CD4-positive, CD25-positive, alpha-beta regulatory T cell (primary cell): ENCODE measurements around the gene MUC5AC. TPM values are rescaled to one million over a fixed set of nuclear protein-coding genes. Genes with fewer than 3 reads are reported as not detected.

Experiments used
- ATAC-seq, 2 donors: fragments of 150-1000 bp; cut with Tn5 transposase; one replicate each; pipeline ENCODE4 v1.10.0; 2021; ENCODE audit warnings: low read depth in 2 of 2, moderate number of reproducible peaks in 2 of 2, moderate library complexity in 1 of 2
- DNase-seq, 3 donors: peaks; one replicate each; pipeline versions ENCODE4 v3.0.0 to v3.0.0-alpha.2; 2012 to 2022; ENCODE audit warnings: mixed read lengths in 1 of 3
- H3K27ac ChIP-seq: one replicate; pipeline ENCODE4 v1.7.0; 2013; ENCODE audit warnings: mild to moderate bottlenecking, low read length; ENCODE audit not compliant: insufficient read depth, poor library complexity, severe bottlenecking
- H3K27me3 ChIP-seq: one replicate; pipeline ENCODE4 v1.7.0; 2013; ENCODE audit warnings: low read length; ENCODE audit not compliant: control insufficient read depth, insufficient read depth
- H3K36me3 ChIP-seq: one replicate; pipeline ENCODE4 v1.7.0; 2013; ENCODE audit warnings: mild to moderate bottlenecking, low read length, moderate library complexity; ENCODE audit not compliant: control insufficient read depth, insufficient read depth
- H3K4me1 ChIP-seq: 2 replicates; pipeline ENCODE4 v1.7.0; 2013; ENCODE audit warnings: mild to moderate bottlenecking, low read length; ENCODE audit not compliant: insufficient read depth, control insufficient read depth, poor library complexity, severe bottlenecking
- H3K4me3 ChIP-seq: one replicate; pipeline ENCODE4 v1.7.0; 2013; ENCODE audit warnings: low read depth, mild to moderate bottlenecking, low read length, moderate library complexity
- H3K9me3 ChIP-seq, 2 experiments: 1 replicate in 1 of 2; 2 replicates in 1 of 2; pipeline ENCODE4 v1.7.0; 2013; ENCODE audit warnings: low read length in 2 of 2, mild to moderate bottlenecking in 1 of 2, moderate library complexity in 1 of 2; ENCODE audit not compliant: control insufficient read depth in 2 of 2
- H3K27ac Mint-ChIP-seq, 3 donors: one replicate each; pipeline ENCODE4 v1.8.0; 2020 to 2022; ENCODE audit warnings: mild to moderate bottlenecking in 3 of 3, mixed read lengths in 3 of 3, moderate library complexity in 2 of 3
- H3K27me3 Mint-ChIP-seq: one replicate; pipeline ENCODE4 v1.8.0; 2022; ENCODE audit warnings: mild to moderate bottlenecking, mixed read lengths
- H3K36me3 Mint-ChIP-seq: one replicate; pipeline ENCODE4 v1.8.0; 2020; ENCODE audit warnings: mixed read lengths
- H3K4me1 Mint-ChIP-seq, 4 donors: one replicate each; pipeline ENCODE4 v1.8.0; 2020 to 2022; ENCODE audit warnings: mixed read lengths in 4 of 4, mild to moderate bottlenecking in 1 of 4
- H3K4me3 Mint-ChIP-seq, 4 donors: one replicate each; pipeline ENCODE4 v1.8.0; 2020 to 2022; ENCODE audit warnings: mild to moderate bottlenecking in 4 of 4, mixed read lengths in 4 of 4, moderate library complexity in 3 of 4
- H3K9me3 Mint-ChIP-seq, 7 donors: one replicate each; pipeline ENCODE4 v1.8.0; 2020 to 2022; ENCODE audit warnings: mixed read lengths in 7 of 7, mild to moderate bottlenecking in 3 of 7, moderate library complexity in 2 of 7
- polyA plus RNA-seq, 4 donors: library from polyadenylated mRNA; unstranded; fragments of 300-500 nt; fragmentation: Illumina TruSeq; gene quantifications; one replicate each; pipeline ENCODE4 v1.2.3, GENCODE V29; 2021
- total RNA-seq: library from RNA; stranded (reverse); gene quantifications from one replicate; pipeline ENCODE4 v1.2.3, GENCODE V29; 2022

The MUC5AC gene
- total and polyA plus RNA-seq, 5 donors from 2014 or later, result not detected

DNA sequence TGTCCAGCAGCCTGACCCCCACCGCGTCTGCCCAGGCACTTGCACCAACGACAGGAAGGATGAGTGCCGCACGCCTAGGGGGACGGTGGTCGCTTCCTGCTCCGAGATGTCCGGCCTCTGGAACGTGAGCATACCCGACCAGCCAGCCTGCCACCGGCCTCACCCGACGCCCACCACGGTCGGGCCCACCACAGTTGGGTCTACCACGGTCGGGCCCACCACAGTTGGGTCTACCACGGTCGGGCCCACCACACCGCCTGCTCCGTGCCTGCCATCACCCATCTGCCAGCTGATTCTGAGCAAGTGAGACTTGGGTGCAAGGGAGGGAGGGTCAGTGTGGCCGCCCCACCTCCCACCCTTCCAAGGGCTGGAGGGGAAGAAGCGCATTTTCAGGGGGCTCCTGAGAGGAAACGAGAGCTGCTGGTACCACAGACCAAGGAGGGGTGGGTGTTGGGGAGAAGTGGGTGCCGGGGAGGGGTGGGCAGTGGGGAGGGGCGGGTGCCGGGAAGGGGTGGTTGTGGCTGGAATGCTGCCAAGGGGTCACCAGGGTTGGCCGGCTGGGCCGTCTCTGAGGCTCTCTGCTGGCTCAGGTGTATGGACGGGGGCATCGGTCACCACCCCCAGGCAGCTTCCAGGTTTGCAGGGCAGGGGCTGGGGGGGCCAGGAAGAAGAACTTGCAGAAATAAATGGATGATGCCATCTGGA lies 37.4 kb downstream of the MUC5AC start:
- no peaks in the 10 kb centered on the region for H3K4me1 ChIP-seq
- H3K27ac Mint-ChIP-seq, result no peak overlapping the region
- H3K27me3 Mint-ChIP-seq, result no peaks in the 10 kb centered on the region
- DNase-seq (no peak), ATAC-seq (no peak)
- H3K4me3 ChIP-seq, result no peak overlapping the region
- H3K27me3 ChIP-seq, result no peaks in the 10 kb centered on the region
- no peaks in the 10 kb centered on the region for H3K4me1 Mint-ChIP-seq
- no peak overlapping the region for H3K27ac ChIP-seq
- H3K36me3 Mint-ChIP-seq, result no peaks in the 10 kb centered on the region
- no peaks in the 10 kb centered on the region for H3K36me3 ChIP-seq
- H3K9me3 ChIP-seq, result no peaks in the 10 kb centered on the region
- H3K9me3 Mint-ChIP-seq, result peaks cover 0 to 3% (median 0%) of the 10 kb centered on the region in 7 donors
- no peak overlapping the region for H3K4me3 Mint-ChIP-seq

DNA sequence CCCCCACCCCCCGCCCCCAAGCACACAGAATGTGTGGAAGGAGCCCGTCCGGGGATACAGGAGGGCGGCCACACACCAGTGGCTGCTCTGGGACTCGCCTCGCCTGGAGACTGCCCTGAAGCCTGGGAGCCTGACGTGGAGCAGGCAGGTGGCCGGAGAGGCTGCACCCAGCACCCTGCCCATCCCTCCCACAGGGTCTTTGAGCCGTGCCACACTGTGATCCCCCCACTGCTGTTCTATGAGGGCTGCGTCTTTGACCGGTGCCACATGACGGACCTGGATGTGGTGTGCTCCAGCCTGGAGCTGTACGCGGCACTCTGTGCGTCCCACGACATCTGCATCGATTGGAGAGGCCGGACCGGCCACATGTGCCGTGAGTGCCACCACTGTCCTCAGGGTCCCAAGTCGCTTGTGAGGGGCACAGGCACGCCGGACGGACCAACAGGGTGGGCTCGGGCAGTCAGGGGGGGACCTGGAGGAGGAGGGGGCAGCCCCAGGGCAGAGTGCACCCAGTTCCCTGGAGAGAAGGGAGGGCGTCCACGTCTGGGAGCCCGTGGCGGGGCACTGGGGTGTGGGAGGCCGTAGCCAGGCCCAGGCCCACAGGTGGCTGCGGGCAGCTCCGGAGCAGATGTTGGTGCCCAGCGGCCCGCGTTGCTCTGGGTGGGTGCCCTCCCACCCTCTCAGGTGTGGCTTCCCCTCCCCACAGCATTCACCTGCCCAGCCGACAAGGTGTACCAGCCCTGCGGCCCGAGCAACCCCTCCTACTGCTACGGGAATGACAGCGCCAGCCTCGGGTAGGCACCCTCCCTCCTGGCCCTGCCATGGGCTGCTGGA lies 38.1 kb downstream of the MUC5AC start:
- Mint-ChIP-seq H3K4me1 (no peaks in the 10 kb centered on the region), H3K4me3 (no peak overlapping the region), H3K9me3 (peaks cover 0 to 3% (median 0%) of the 10 kb centered on the region in 7 donors), H3K27me3 (no peaks in the 10 kb centered on the region), H3K27ac (no peak overlapping the region), H3K36me3 (no peaks in the 10 kb centered on the region)
- H3K9me3 ChIP-seq, result no peaks in the 10 kb centered on the region
- no peak overlapping the region for H3K27ac ChIP-seq
- no peak for DNase-seq
- H3K27me3 ChIP-seq, result no peaks in the 10 kb centered on the region
- H3K4me1 ChIP-seq, result no peaks in the 10 kb centered on the region
- no peak overlapping the region for H3K4me3 ChIP-seq
- no peaks in the 10 kb centered on the region for H3K36me3 ChIP-seq
- ATAC-seq, result no peak

DNA sequence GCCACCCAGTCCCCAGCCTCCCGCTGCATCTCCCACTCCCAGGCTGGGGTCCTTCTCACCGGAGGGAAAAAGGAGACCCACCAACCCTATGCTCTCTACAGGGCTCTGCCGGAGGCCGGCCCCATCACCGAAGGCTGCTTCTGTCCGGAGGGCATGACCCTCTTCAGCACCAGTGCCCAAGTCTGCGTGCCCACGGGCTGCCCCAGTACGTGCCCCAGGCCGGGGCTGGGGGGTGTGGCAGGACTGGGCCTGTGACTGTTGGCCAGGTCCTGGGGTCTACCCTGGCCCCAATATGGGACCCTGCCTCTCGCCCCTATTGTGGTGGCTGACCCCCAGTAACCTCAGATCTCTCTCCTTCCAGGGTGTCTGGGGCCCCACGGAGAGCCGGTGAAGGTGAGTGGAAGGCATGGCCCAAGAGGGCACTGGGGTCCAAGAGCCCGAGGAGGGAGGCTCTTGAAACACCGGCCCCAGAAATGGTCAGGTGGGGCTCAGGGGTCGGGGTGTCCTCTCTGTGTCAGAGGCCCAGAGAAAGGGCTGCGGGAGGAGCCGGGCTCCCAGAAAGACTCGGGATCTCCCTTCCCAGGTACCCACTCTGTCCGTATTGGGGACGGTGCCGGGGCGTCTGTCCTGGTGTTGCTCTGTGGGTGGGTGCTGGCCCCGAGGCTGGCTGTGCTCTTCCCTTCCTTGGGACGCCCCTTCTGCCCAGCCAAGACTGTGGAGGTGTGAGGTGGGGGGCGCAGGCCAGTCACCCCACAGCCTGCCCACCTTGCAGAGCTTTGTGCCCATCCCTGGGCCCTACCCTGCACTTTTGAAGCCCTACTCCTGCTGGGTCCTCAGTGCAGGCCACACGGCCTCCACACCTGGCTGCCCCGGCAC lies 39.0 kb downstream of the MUC5AC start:
- H3K4me1 ChIP-seq, result no peaks in the 10 kb centered on the region
- peaks cover 0 to 3% (median 0%) of the 10 kb centered on the region in 7 donors for H3K9me3 Mint-ChIP-seq
- no peak overlapping the region for H3K27ac Mint-ChIP-seq
- H3K27ac ChIP-seq, result no peak overlapping the region
- H3K36me3 Mint-ChIP-seq, result no peaks in the 10 kb centered on the region
- H3K4me1 Mint-ChIP-seq, result no peaks in the 10 kb centered on the region
- H3K27me3 Mint-ChIP-seq, result no peaks in the 10 kb centered on the region
- H3K27me3 ChIP-seq, result no peaks in the 10 kb centered on the region
- H3K4me3 Mint-ChIP-seq, result no peak overlapping the region
- no peak overlapping the region for H3K4me3 ChIP-seq
- no peaks in the 10 kb centered on the region for H3K36me3 ChIP-seq
- no peaks in the 10 kb centered on the region for H3K9me3 ChIP-seq
- DNase-seq (no peak), ATAC-seq (no peak)

DNA sequence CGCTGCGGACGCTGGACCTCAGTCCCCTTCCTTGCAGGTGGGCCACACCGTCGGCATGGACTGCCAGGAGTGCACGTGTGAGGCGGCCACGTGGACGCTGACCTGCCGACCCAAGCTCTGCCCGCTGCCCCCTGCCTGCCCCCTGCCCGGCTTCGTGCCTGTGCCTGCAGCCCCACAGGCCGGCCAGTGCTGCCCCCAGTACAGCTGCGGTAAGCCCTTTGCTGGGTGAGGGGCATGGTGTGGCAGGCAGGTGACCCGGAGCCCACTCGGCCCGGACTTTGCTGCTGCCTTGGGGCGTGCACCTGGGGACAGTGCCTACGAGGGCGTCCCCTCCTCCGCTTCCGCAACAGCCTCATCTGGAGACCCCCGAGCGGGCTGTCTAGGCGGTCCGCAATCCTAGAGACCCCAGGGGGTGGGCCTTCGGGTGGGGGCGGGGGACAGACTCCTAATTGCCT lies 39.7 kb downstream of the MUC5AC start:
- no peaks in the 10 kb centered on the region for H3K36me3 Mint-ChIP-seq
- H3K27me3 Mint-ChIP-seq, result no peaks in the 10 kb centered on the region
- DNase-seq, result no peak

DNA sequence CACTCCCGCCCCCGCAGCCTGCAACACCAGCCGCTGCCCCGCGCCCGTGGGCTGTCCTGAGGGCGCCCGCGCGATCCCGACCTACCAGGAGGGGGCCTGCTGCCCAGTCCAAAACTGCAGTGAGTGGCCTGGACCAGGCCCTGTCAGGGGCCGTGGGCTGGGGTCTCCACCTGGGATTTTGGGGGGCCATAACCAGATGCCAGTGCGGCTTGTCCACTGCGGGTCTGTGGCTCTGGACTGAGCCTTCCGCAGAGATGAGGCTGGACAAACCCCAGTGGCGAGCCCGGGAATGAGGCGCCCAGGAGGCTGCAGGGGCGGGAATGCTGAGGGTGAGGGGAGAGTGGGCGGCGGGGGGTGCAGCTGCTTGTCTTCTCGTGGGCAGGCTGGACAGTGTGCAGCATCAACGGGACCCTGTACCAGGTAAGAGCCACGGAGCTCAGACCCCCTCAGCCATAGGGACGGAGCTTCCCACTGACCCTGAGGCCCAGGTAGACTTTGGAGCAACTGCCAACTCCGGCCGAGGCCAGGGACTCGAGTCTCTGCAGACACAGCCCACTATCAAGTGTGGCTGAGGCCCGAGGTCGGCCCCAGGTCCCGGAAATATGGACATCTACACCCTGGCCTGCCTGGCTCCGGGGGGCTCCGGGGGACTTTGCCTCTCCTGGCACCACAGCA lies 40.3 kb downstream of the MUC5AC start:
- no peak overlapping the region for H3K4me3 ChIP-seq
- no peak for ATAC-seq
- peaks cover 0 to 2% (median 0%) of the 10 kb centered on the region in 7 donors for H3K9me3 Mint-ChIP-seq
- no peaks in the 10 kb centered on the region for H3K27me3 Mint-ChIP-seq
- no peaks in the 10 kb centered on the region for H3K9me3 ChIP-seq
- H3K27me3 ChIP-seq, result no peaks in the 10 kb centered on the region
- DNase-seq, result no peak
- H3K36me3 ChIP-seq, result no peaks in the 10 kb centered on the region
- H3K27ac ChIP-seq, result no peak overlapping the region
- H3K4me1 Mint-ChIP-seq, result no peaks in the 10 kb centered on the region
- H3K4me1 ChIP-seq, result no peaks in the 10 kb centered on the region
- H3K4me3 Mint-ChIP-seq, result no peak overlapping the region
- no peak overlapping the region for H3K27ac Mint-ChIP-seq
- no peaks in the 10 kb centered on the region for H3K36me3 Mint-ChIP-seq

More for the DNA sequence above, 39.7 kb downstream of the MUC5AC start:
- no peaks in the 10 kb centered on the region for H3K9me3 ChIP-seq
- Mint-ChIP-seq H3K9me3 (peaks cover 0 to 3% (median 0%) of the 10 kb centered on the region in 7 donors), H3K4me1 (no peaks in the 10 kb centered on the region), H3K27ac (no peak overlapping the region), H3K4me3 (no peak overlapping the region)
- no peak overlapping the region for H3K27ac ChIP-seq
- no peak overlapping the region for H3K4me3 ChIP-seq
- no peaks in the 10 kb centered on the region for H3K4me1 ChIP-seq
- no peaks in the 10 kb centered on the region for H3K27me3 ChIP-seq
- ATAC-seq, result no peak
- H3K36me3 ChIP-seq, result no peaks in the 10 kb centered on the region

DNA sequence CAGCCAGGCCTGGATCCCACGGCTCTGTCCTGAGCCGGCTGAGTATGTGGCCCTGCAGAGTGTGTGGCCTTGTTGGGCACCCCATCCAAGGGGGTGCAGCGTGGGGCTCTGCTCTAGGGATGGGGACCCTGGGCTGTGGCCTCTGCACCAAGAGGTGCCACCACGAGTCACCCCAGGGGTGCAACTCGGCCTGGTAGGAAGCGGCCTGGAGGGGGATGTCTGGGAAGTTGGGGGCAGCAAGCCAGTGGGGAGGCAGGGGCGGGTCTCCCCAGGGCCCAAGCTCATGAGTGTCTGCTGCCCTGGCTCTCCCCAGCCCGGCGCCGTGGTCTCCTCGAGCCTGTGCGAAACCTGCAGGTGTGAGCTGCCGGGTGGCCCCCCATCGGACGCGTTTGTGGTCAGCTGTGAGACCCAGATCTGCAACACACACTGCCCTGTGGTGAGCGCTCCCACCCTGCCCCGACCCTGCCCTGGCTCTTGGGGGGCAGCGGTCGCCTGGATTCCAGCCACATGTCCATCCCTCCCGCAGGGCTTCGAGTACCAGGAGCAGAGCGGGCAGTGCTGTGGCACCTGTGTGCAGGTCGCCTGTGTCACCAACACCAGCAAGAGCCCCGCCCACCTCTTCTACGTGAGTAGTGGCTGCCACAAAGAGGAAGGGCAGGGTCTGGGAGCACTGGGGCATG lies 40.9 kb downstream of the MUC5AC start:
- no peak overlapping the region for H3K4me3 Mint-ChIP-seq
- H3K27me3 Mint-ChIP-seq, result no peaks in the 10 kb centered on the region
- no peak overlapping the region for H3K27ac ChIP-seq
- DNase-seq, result no peak
- H3K4me1 Mint-ChIP-seq, result no peaks in the 10 kb centered on the region
- H3K9me3 Mint-ChIP-seq, result peaks cover 0 to 2% (median 0%) of the 10 kb centered on the region in 7 donors
- H3K27me3 ChIP-seq, result no peaks in the 10 kb centered on the region
- no peaks in the 10 kb centered on the region for H3K4me1 ChIP-seq
- no peaks in the 10 kb centered on the region for H3K36me3 Mint-ChIP-seq
- H3K36me3 ChIP-seq, result no peaks in the 10 kb centered on the region
- H3K9me3 ChIP-seq, result no peaks in the 10 kb centered on the region
- H3K4me3 ChIP-seq, result no peak overlapping the region
- ATAC-seq, result no peak
- H3K27ac Mint-ChIP-seq, result no peak overlapping the region
